Measurements from ENCODE around the gene FERD3L.

FERD3L gene

GRCh38 chr7:19095353-19095860 is 49.8 kb downstream of the FERD3L start:
- Mint-ChIP-seq H3K27ac (no peak overlapping the region), H3K4me3 (no peak overlapping the region), H3K9me3 (peaks cover 3% of the 10 kb centered on the region), H3K4me1 (no peaks in the 10 kb centered on the region), H3K36me3 (no peaks in the 10 kb centered on the region)
- ATAC-seq (no peak), DNase-seq (ENCODE audit: low spot score in 2 of 2) (no peak)
